Measurements from ENCODE around the gene SPART. TPM values are rescaled to one million over a fixed set of nuclear protein-coding genes. Genes with fewer than 3 reads are reported as not detected.

SPART gene
- total RNA-seq, 3 donors from 2014 or later (not counting 1 experiment from before 2014, with no cell fraction given), result 29.2 to 31.2 (median 30.6) TPM

- no peak for ATAC-seq
- H3K4me1 ChIP-seq (ENCODE audit: control insufficient read depth, insufficient read depth, low read length), result no peaks in the 10 kb centered on the region
- no peak overlapping the region for H3K4me3 ChIP-seq (ENCODE audit: low read length)
- Mint-ChIP-seq H3K27me3 (ENCODE audit: low read depth in 2 of 2) (peaks cover 0 to 15% of the 10 kb centered on the region in 2 donors), H3K9me3 (no peaks in the 10 kb centered on the region), H3K27ac (no peak overlapping the region), H3K36me3 (no peaks in the 10 kb centered on the region), H3K4me3 (no peak overlapping the region), H3K4me1 (no peaks in the 10 kb centered on the region)
- no peak for DNase-seq
- no peaks in the 10 kb centered on the region for H3K27me3 ChIP-seq (ENCODE audit: control insufficient read depth, insufficient read depth, low read length)
- 90% methylated on average over 1 of the region's 3 CpGs for WGBS (ENCODE audit: insufficient coverage)
- no peaks in the 10 kb centered on the region for H3K36me3 ChIP-seq (ENCODE audit: control insufficient read depth, insufficient read depth, low read length)
- intact Hi-C loops (cut with micrococcal nuclease), result no loop called here
- H3K27ac ChIP-seq (ENCODE audit: low read length), result no peak overlapping the region
- no peaks in the 10 kb centered on the region for H3K9me3 ChIP-seq (ENCODE audit: control insufficient read depth, insufficient read depth, low read length)
- no peak for TF ChIP-seq CTCF (IDR thresholded peaks at IDR 0.05)
These were observed 35.8 kb upstream of the SPART start for GRCh38 chr13:36382030-36382429.

GRCh38 chr13:36377826-36378468 is 31.8 kb upstream of the SPART start:
- H3K9me3 Mint-ChIP-seq, result no peaks in the 10 kb centered on the region
- WGBS (ENCODE audit: insufficient coverage), result 100% methylated on average over 1 of the region's 1 CpG

GRCh38 chr13:36374063-36374462 is 27.9 kb upstream of the SPART start:
- H3K4me3 ChIP-seq (ENCODE audit: low read length), result no peak overlapping the region
- H3K27me3 Mint-ChIP-seq (ENCODE audit: low read depth in 2 of 2), result no peaks in the 10 kb centered on the region
- ATAC-seq, result no peak

More at GRCh38 chr13:36377826-36378468, 31.8 kb upstream of the SPART start:
- H3K4me3 ChIP-seq (ENCODE audit: low read length), result no peak overlapping the region
- no peaks in the 10 kb centered on the region for H3K4me1 ChIP-seq (ENCODE audit: control insufficient read depth, insufficient read depth, low read length)
- Mint-ChIP-seq H3K27me3 (ENCODE audit: low read depth in 2 of 2) (no peaks in the 10 kb centered on the region), H3K4me3 (no peak overlapping the region), H3K36me3 (no peaks in the 10 kb centered on the region), H3K27ac (no peak overlapping the region), H3K4me1 (no peaks in the 10 kb centered on the region)
- H3K9me3 ChIP-seq (ENCODE audit: control insufficient read depth, insufficient read depth, low read length), result no peaks in the 10 kb centered on the region
- TF ChIP-seq CTCF (IDR thresholded peaks at IDR 0.05), result no peak
- DNase-seq (no peak), ATAC-seq (no peak)
- intact Hi-C loops (cut with micrococcal nuclease), result no loop called here
- H3K36me3 ChIP-seq (ENCODE audit: control insufficient read depth, insufficient read depth, low read length), result no peaks in the 10 kb centered on the region
- no peak overlapping the region for H3K27ac ChIP-seq (ENCODE audit: low read length)
- H3K27me3 ChIP-seq (ENCODE audit: control insufficient read depth, insufficient read depth, low read length), result no peaks in the 10 kb centered on the region

More at GRCh38 chr13:36374063-36374462, 27.9 kb upstream of the SPART start:
- Mint-ChIP-seq H3K4me1 (no peaks in the 10 kb centered on the region), H3K27ac (no peak overlapping the region), H3K9me3 (no peaks in the 10 kb centered on the region), H3K36me3 (no peaks in the 10 kb centered on the region), H3K4me3 (no peak overlapping the region)
- H3K36me3 ChIP-seq (ENCODE audit: control insufficient read depth, insufficient read depth, low read length), result no peaks in the 10 kb centered on the region
- H3K27me3 ChIP-seq (ENCODE audit: control insufficient read depth, insufficient read depth, low read length), result no peaks in the 10 kb centered on the region
- no peak for TF ChIP-seq CTCF (IDR thresholded peaks at IDR 0.05)
- no peak for DNase-seq
- no peaks in the 10 kb centered on the region for H3K9me3 ChIP-seq (ENCODE audit: control insufficient read depth, insufficient read depth, low read length)
- intact Hi-C loops (cut with micrococcal nuclease), result no loop called here
- no peaks in the 10 kb centered on the region for H3K4me1 ChIP-seq (ENCODE audit: control insufficient read depth, insufficient read depth, low read length)
- no peak overlapping the region for H3K27ac ChIP-seq (ENCODE audit: low read length)
- WGBS (ENCODE audit: insufficient coverage), result 100% methylated on average over 2 of the region's 2 CpGs
